IPS-18c (cell line): Measurements from ENCODE around the gene RAB37.
A peak's percentile ranks its signal among the peaks of the same experiment; 100 is the strongest.

ENCODE experiments used
- H3K4me3 ChIP-seq: 2 replicates; pipeline ENCODE4 v1.7.0; 2013; ENCODE audit warnings: low read depth, mild to moderate bottlenecking, low read length, moderate library complexity; ENCODE audit not compliant: insufficient read depth
- H3K9me3 ChIP-seq: one replicate; pipeline ENCODE4 v1.6.1; 2013; ENCODE audit warnings: mild to moderate bottlenecking, low read length, moderate library complexity; ENCODE audit not compliant: control insufficient read depth, insufficient read depth

Gene RAB37

DNA sequence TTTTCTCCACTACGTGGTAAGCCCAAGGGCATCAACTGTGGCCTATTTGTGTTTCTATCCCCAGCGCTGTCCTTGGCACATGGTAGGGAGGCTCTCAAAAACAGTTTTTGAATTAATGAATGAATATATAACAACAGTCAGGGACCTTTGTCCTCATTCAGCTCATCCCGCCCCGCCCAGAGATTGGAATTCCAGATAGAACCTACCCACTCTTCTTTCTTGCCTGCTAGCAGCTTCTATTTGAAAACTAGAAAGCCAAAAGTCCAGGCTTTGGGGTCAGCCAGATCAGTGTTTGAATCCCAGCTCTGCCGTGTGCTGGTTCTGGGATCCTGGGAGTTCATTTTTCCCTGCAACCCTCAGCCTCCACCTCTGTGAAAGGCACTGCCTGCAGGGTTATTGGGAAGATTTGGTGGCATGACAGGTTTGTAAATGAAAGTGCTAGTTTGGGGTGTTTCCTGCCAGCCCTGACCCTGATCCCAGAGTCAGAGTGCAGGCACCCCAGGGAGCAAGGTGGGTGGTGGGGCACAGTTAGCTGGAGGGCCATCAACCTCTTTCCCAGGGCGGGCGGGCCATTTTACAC, 15.9 kb downstream of the RAB37 start:
- Histone ChIP-seq H3K4me3 (no peak overlapping the region), H3K9me3 (no peaks in the 10 kb centered on the region)

GRCh38 chr17:74754832-74755231, 17.8 kb downstream of the RAB37 start:
- Histone ChIP-seq H3K9me3 (no peaks in the 10 kb centered on the region), H3K4me3 (no peak overlapping the region)

DNA sequence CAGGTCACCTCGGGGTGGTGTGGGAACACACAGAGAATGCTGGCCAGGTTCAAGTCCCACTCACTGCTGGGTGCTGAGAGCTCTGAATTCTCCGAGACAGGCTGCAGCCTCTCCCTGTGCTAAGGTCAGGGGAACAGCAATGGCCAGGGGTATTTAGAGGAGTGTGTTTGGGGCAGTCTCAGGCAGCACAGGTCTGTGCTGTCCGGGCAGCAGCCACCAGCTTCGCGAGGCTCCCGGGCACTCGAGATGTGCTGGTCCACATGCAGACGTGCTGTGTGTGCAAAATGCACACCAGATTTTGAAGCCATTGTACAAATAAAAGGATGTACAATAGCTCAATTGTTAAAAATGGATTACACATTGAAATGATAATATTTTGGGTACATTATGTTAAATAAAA, 18.5 kb downstream of the RAB37 start:
- H3K9me3 ChIP-seq, result no peaks in the 10 kb centered on the region
- no peak overlapping the region for H3K4me3 ChIP-seq

- no peak overlapping the region for H3K4me3 ChIP-seq
- H3K9me3 ChIP-seq, result no peaks in the 10 kb centered on the region
Measured at GRCh38 chr17:74756891-74757290, 19.8 kb downstream of the RAB37 start.

- Histone ChIP-seq H3K4me3 (no peak overlapping the region), H3K9me3 (no peaks in the 10 kb centered on the region)
Measured at GRCh38 chr17:74757502-74757901, 20.4 kb downstream of the RAB37 start.

GRCh38 chr17:74757931-74758847, 21.1 kb downstream of the RAB37 start:
- Histone ChIP-seq H3K4me3 (no peak overlapping the region), H3K9me3 (no peaks in the 10 kb centered on the region)

DNA sequence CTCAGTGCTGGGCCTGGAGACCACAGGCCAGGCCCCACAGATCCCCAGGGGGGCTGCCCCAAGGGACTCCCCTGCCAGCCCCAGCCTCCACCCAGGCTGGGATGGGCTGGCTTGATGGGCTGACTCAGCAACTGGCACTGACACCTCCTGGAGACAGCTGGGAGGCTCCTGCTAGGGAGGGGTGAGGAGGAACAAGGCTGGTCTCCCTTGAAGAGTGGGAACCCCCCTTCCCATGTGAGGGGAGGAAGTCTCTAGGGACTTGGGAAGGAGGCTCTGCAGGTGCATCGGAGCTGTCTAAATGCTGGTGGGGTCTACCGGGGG, 21.8 kb downstream of the RAB37 start:
- Histone ChIP-seq H3K4me3 (no peak overlapping the region), H3K9me3 (no peaks in the 10 kb centered on the region)

- Histone ChIP-seq H3K9me3 (no peaks in the 10 kb centered on the region), H3K4me3 (peak overlapping the region; percentile 20; the same call in 1 of the 2 replicates)
Measured at GRCh38 chr17:74759243-74759801, 22.3 kb downstream of the RAB37 start.

DNA sequence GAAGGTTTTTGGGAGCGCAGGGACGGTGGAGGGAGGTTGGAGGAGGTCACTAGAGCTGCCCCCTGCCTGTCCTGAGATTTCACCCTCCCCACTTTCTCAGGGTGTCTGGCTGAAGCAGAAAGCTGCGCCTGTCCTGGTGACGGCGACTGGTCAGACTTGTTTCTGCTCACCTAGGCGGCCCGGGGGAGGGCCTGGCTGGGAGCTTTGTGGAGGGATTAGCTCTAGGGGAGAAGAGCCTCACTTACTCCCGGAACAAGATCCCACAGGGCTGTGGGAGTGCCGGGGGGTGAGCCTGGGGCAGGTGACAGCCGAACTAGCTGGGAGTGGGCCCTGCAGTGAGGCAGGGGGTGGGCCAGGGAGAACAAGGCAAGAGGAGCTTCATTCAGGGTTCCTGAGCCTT, 22.9 kb downstream of the RAB37 start:
- H3K4me3 ChIP-seq, result 0 out of 2 replicates have a peak overlapping the region, but pooled peaks have one; percentile 20
- no peaks in the 10 kb centered on the region for H3K9me3 ChIP-seq

DNA sequence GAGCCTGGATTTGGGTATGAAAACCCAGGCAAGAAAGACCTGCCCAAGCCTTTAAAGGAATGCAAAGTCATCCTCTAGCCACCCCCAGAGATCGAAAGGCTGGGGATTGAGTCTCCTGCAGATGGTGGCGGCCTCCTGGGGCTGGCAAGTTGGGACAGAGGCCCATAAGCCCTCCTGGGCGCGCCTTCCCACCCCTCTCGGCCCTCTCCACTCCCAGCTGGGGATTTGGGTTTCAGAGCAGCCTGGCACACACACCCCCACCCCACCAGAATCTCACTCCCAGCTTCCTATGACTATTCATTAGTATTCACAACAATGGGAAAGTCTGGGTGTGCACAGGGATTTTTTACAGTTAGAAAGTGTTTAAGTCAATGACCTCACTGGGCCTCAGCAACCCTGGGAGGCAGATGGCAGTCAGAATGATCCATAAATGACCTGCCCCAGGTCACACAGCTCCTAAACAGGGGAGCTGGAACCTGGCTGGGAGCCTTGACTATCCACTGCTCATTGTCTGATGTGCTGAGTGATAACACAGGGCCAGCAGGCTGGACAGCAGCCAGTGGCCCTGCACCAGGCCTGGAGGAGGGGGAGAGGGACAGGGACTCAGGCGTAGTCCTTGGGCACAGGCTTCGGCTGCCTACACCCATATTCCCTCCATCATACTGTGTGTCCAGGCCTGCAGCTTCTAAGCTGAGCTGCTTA, 23.5 kb downstream of the RAB37 start:
- H3K4me3 ChIP-seq, result 0 out of 2 replicates have a peak overlapping the region, but pooled peaks have one; percentile 20
- H3K9me3 ChIP-seq, result no peaks in the 10 kb centered on the region

DNA sequence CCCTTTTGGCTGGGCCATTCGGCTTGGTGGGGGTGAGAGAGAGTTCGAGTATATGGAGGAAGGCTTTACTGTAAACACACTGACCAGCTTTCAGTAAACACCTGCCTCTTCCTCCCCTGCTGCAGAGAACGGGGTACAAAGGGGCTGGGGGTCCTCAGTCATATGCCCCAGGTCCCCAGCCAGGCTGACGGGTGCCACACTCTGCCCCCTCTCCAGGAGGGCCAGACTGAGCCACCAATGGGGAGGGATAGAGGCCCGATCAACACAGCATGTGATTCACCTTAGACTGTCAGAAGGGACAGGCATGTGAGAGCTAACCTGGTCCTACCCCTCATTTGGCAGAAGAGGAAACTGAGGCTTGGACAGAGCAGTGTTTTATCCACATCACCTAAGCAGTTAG, 24.4 kb downstream of the RAB37 start:
- H3K4me3 ChIP-seq, result no peak overlapping the region

DNA sequence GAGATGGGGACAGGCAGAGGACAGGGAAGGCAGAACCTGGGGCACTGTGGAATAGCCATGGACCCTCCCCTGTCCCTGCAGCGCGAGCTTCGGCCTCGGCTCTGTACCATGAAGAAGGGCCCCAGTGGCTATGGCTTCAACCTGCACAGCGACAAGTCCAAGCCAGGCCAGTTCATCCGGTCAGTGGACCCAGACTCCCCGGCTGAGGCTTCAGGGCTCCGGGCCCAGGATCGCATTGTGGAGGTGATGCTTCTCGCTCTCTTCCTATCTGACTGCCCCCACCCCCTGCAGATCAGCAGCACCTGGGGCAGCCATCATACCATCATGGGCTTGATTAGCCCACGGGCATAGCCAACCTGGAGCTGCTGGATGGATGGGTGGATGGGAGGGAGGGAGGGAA, 24.9 kb downstream of the RAB37 start:
- Histone ChIP-seq H3K4me3 (no peak overlapping the region), H3K9me3 (no peaks in the 10 kb centered on the region)

More for the DNA sequence above, 24.4 kb downstream of the RAB37 start:
- H3K9me3 ChIP-seq, result no peaks in the 10 kb centered on the region

DNA sequence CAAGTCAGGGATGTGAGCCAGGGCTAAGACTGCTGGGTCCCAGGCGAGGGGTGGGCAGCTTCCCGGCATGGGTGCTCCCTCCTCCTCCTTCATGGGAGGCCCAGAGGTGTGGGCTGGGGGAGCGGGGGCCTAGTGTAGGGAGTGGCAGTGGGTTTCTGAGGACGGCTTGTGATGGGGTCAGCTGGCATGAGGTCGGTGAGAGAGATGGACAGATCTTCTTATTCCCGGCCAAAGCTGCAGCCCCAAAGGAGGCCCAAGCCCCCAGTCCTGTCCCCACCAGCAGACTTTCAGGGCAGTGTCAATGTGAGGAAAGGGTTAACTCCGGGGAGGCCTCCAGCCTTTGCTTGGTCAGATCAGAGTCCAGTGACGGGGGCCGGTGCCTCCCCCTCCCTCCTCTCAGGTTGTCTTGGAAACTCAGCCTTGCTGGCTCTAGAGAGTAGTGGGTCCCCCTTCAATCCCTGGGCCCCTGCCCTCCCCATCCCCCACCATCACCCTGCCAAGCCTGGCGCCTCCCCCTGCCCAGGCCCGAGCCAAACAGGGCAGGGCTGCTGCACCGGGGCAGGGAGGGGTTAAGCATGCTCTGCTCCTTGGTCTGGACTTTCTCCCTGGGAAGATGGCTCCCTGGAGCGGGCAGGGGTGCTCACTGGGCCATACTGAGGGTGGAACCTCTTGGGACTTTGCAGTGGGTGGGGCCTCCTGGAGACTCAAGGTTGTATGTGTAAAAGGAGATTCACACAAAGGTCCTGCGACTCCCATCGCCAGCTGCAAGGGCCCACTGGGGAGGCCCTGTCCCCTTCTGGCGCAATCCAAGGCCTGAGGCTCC, 26.7 kb downstream of the RAB37 start:
- H3K4me3 ChIP-seq, result no peak overlapping the region; the same call in 1 of the 2 replicates
- peaks cover 3% of the 10 kb centered on the region for H3K9me3 ChIP-seq

GRCh38 chr17:74764751-74765286, 27.8 kb downstream of the RAB37 start:
- H3K4me3 ChIP-seq, result no peak overlapping the region
- peaks cover 3% of the 10 kb centered on the region for H3K9me3 ChIP-seq

DNA sequence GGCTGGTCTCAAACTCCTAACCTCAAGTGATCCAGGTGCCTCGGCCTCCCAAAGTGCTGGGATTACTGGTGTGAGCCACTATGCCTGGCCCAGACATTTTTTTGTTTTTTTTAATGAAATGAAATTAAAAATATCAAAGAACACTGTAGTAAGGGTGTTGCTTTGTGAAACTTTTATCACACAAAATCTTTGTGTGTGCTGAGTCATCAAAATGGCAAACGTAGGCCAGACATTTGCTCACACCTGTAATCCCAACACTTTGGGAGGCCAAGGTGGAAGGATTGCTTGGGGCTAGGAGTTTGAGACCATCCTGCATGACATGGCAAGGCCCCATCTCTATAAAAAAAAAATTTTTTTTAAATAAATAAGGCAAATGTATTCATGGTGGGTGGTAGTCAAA, 29.4 kb downstream of the RAB37 start:
- Histone ChIP-seq H3K9me3 (peaks cover 3% of the 10 kb centered on the region), H3K4me3 (no peak overlapping the region)

- H3K9me3 ChIP-seq, result peaks cover 3% of the 10 kb centered on the region
- no peak overlapping the region for H3K4me3 ChIP-seq
Measured at GRCh38 chr17:74767111-74767516, 30.1 kb downstream of the RAB37 start.
